Urinary bladder (tissue), 4 donors: Measurements from ENCODE around the gene NANOS3. TPM values are rescaled to one million over a fixed set of nuclear protein-coding genes. Genes with fewer than 3 reads are reported as not detected.
"Not testable (repeated sequence)": the region's sequence is repeated elsewhere in the genome, so short reads cannot be mapped to it uniquely, and the experiment has no call there.

Experiments used
- DNase-seq: peaks from one replicate; pipeline ENCODE4 v3.0.0-alpha.2; 2015; ENCODE audit errors: extremely low spot score
- H3K27ac ChIP-seq: one replicate; pipeline ENCODE4 v1.5.1; 2013; ENCODE audit warnings: low read depth, mild to moderate bottlenecking, moderate library complexity
- H3K36me3 ChIP-seq: one replicate; pipeline ENCODE4 v1.6.1; 2013; ENCODE audit warnings: mild to moderate bottlenecking, moderate library complexity; ENCODE audit not compliant: insufficient read depth
- H3K4me1 ChIP-seq: one replicate; pipeline ENCODE4 v1.6.1; 2013; ENCODE audit warnings: mild to moderate bottlenecking, moderate library complexity; ENCODE audit not compliant: insufficient read depth
- H3K4me3 ChIP-seq: one replicate; pipeline ENCODE4 v1.5.1; 2013; ENCODE audit warnings: low read depth, low read length
- WGBS: extraction: QIAGEN DNeasy Blood & Tissue Kit; methylation state at CpG from one replicate; pipeline ENCODE4 v1.1.7; 2013; 5-methylcytosine and 5-hydroxymethylcytosine counted together
- polyA plus RNA-seq: library from polyadenylated mRNA; stranded (reverse); fragments of 200-250 nt; gene quantifications from one replicate; pipeline ENCODE4 v1.2.3, GENCODE V29; 2013
- total RNA-seq: library from RNA; depleted of rRNA; stranded (reverse); fragments of >200 nt; gene quantifications from one replicate; pipeline ENCODE4 v1.2.3, GENCODE V29; 2014
- donor health status: healthy with polysubstance abuse.
- donor health status: healthy.

NANOS3 gene
- total and polyA plus RNA-seq, 2 donors = 0.57 TPM; not detected in 1

GRCh38 chr19:13849991-13850909 lies 26.7 kb upstream of the NANOS3 start:
- 14% methylated on average over 66 of the region's 66 CpGs for WGBS
- H3K4me1 ChIP-seq = peaks cover 2% of the 10 kb centered on the region
- no peak overlapping the region for H3K4me3 ChIP-seq
- peak overlapping the region; percentile 96 for H3K27ac ChIP-seq
- DNase-seq = no peak
- H3K36me3 ChIP-seq = no peaks in the 10 kb centered on the region

DNA sequence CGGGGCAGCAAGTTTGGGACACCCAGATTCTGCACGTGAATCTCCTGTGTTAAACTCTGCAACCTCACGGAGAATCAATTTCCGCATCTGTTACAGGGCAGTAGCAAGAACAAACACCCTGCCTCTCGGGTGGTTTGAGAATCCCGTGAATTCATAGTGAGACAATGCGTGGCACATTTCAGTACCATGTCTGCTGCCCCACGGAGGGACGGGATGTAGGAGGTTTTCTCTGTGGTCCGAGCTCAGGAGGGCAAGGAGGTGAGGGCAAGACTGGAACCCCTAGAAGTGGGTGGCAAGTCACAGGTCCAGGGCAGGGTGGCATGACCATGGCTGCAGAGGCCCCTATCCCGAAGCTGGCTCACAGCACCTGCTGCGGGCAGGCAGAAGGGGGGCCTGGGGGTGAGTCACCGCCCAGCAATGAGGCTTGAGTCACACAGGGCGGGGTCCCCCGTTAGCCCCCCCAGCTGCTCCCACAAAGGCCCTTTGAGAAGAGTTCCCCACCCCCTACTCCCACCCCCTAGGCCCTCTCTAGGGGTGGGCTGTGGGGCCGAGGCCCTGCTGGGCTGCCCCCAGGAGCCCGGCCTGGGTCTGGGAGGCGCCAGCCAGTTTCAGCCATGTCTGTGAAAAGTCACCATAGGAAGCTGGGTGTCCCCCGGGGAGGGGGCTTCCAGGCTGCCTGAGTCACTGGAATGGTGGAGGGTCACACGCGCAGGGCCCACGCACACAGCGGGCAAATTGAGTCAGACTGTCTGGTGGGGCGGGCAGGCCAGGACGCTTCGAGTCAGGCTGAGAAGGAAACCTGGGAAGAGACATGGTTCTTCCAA lies 25.8 kb upstream of the NANOS3 start:
- Histone ChIP-seq H3K4me1 (peaks cover 2% of the 10 kb centered on the region), H3K4me3 (no peak overlapping the region), H3K36me3 (no peaks in the 10 kb centered on the region), H3K27ac (peak overlapping the region; percentile 96)
- no peak for DNase-seq
- 20% methylated on average over 26 of the region's 26 CpGs for WGBS

- WGBS = 78% methylated on average over 5 of the region's 5 CpGs
- DNase-seq, H3K4me3 ChIP-seq, H3K4me1 ChIP-seq, H3K36me3 ChIP-seq: not testable (repeated sequence)
- peak overlapping the region; percentile 96 for H3K27ac ChIP-seq
These were observed 25.2 kb upstream of the NANOS3 start for GRCh38 chr19:13851734-13852114.

- H3K4me1 ChIP-seq = not testable (repeated sequence)
These were observed 24.7 kb upstream of the NANOS3 start for GRCh38 chr19:13852171-13852707.

GRCh38 chr19:13856497-13856896 lies 20.4 kb upstream of the NANOS3 start:
- Histone ChIP-seq H3K4me1 (no peaks in the 10 kb centered on the region), H3K4me3 (no peak overlapping the region), H3K27ac (no peak overlapping the region), H3K36me3 (no peaks in the 10 kb centered on the region)
- WGBS = 64% methylated on average over 2 of the region's 2 CpGs
- no peak for DNase-seq

More at GRCh38 chr19:13852171-13852707, 24.7 kb upstream of the NANOS3 start:
- DNase-seq, H3K36me3 ChIP-seq, H3K4me3 ChIP-seq, H3K27ac ChIP-seq: not testable (repeated sequence)
- WGBS = 84% methylated on average over 12 of the region's 12 CpGs

- 94% methylated on average over 3 of the region's 3 CpGs for WGBS
- no peak for DNase-seq
- H3K27ac ChIP-seq = no peak overlapping the region
- H3K4me1 ChIP-seq = no peaks in the 10 kb centered on the region
- no peaks in the 10 kb centered on the region for H3K36me3 ChIP-seq
- H3K4me3 ChIP-seq = no peak overlapping the region
These were observed 17.5 kb upstream of the NANOS3 start for GRCh38 chr19:13859361-13859880.

DNA sequence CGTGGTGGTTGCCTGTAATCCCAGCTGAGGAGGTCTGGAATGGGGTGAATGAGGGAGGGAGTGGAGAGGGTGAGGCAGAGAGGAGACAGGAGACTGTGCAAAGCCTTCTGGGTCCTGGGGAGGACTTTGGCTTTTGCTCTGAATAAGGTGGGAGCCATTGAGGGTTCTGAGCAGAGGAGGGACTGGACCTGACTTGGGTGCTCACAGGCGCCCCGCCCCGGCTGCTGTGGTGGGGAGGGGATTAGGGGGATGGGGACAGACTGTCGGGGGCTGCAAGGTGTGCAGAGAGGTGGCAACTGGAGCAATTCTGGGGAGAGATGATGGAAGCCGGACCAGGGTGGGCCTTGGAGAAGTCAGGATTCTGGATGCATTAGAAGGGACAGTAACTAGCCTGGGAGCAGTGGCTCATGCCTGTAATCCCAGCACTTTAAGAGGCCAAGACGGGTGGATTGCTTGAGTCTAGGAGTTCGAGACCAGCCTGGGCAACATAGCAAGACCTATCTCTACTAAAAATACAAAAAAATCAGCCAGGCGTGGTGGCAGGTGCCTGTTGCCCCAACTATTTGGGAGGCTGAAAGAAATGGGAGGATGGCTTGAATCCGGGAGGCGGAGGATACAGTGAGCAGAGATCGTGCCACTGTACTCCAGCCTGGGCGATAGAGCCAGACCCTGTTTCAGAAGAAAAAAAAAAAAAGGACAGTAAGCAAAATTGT lies 16.1 kb upstream of the NANOS3 start:
- no peaks in the 10 kb centered on the region for H3K36me3 ChIP-seq
- DNase-seq = no peak
- H3K4me3 ChIP-seq = no peak overlapping the region
- 71% methylated on average over 13 of the region's 13 CpGs for WGBS
- peak overlapping the region; percentile 80 for H3K27ac ChIP-seq
- H3K4me1 ChIP-seq = no peaks in the 10 kb centered on the region

GRCh38 chr19:13861392-13861713 lies 15.6 kb upstream of the NANOS3 start:
- Histone ChIP-seq H3K27ac (peak overlapping the region; percentile 80), H3K36me3 (no peaks in the 10 kb centered on the region), H3K4me1 (no peaks in the 10 kb centered on the region), H3K4me3 (no peak overlapping the region)
- 20% methylated on average over 11 of the region's 11 CpGs for WGBS
- DNase-seq = no peak

DNA sequence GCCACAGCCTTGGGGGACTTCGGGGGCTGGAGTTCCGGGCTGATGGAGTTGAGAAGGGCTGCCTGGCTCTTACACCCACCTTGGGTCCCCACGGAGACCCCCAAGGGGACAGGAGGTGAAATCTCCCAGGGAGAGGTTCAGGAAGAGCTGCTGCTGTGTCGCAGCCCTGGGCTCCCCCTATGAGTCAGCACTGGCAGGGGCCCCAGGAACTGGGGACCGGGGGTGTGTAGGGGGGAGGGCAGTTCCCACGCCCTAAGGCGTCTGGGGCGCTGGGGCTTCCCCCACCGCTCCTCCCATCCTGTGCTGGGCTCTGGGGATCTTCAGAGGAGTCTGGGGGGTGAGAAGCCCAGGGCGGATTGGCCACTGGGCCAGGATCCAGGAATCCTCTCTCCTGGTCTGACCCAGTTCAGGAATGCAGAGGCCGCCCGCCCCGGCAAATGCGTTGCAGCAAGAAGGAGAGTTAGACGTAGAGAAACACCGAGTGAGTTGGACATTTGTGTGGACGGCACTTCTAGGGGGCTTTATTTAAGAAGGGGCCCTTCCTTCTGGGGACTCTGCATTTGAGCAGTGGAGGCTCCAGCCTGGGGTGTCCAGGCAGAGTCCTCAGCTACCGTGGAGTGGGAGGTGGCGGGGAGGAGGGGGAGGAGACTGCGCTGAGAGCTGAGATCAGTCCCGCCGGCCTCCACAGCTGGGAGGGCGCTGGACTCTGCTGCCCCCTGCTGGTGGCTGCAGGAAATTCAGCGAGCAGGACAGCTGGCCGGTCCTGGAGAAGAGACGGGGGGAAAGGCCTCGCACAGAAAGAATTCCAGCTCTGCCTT lies 15.0 kb upstream of the NANOS3 start:
- 2% methylated on average over 27 of the region's 27 CpGs for WGBS
- no peaks in the 10 kb centered on the region for H3K36me3 ChIP-seq
- no peak for DNase-seq
- H3K4me1 ChIP-seq = no peaks in the 10 kb centered on the region
- peak overlapping the region; percentile 80 for H3K27ac ChIP-seq
- peak overlapping the region; percentile 36 for H3K4me3 ChIP-seq

GRCh38 chr19:13864046-13864666 lies 12.8 kb upstream of the NANOS3 start:
- H3K4me3 ChIP-seq = no peak overlapping the region
- 39% methylated on average over 13 of the region's 13 CpGs for WGBS
- no peak overlapping the region for H3K27ac ChIP-seq
- no peaks in the 10 kb centered on the region for H3K4me1 ChIP-seq
- no peak for DNase-seq
- no peaks in the 10 kb centered on the region for H3K36me3 ChIP-seq

DNA sequence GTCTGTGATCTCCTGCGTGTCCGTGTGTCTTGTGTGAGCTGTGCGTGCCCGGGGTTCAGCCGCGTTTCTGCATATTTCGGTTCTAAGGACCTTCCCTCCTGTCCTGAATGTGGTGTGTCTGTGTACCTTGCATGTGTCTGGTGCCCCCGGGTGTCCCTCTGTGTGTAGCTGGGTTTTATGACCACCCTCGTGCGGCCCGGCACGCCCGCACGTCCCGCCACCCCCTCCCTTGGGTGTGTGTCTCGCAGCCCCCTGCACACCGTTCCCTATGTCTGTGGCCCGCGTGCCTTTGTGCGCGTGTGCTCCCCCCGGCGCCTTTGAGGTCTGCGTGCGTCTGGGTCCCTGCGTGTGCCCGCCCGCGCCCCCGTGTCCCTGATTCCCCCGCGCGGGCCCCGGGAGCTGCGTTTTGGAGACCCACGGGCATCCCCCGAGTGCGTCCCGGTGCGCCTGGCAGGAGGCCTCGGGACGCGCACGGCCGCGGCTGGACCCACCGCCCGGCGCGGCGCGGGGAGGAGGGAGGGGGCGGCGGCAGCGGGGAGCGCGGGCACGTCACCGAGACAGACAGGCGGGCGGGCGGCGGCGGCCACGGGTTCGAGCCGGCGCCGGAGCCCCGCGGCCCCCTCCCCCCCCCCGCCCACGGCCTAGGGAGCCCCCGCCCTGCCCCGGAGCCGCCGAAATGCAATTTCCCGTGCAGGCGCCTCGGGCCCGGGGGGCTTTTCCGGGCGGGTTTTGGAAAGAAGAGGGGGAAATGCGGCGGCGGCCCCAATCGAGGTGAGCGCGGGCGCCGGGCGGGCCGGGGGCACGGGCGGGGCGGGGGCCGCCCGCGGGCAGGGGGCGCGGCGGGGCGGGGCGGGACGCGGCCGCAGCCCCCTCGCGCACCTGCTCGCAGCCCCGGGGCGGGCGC lies 12.0 kb upstream of the NANOS3 start:
- WGBS = 4% methylated on average over 102 of the region's 113 CpGs
- Histone ChIP-seq H3K27ac (no peak overlapping the region), H3K36me3 (no peaks in the 10 kb centered on the region), H3K4me1 (no peaks in the 10 kb centered on the region), H3K4me3 (peak overlapping the region; percentile 50)
- DNase-seq = no peak
